BE2C (cell line): ENCODE data around the gene USF2.

Source experiments
- DNase-seq: peaks from one replicate; pipeline ENCODE4 v3.0.0-alpha.2; 2020
- H3K27me3 ChIP-seq: fragments of 250-450 bp; sonication (Bioruptor Pico); 2 replicates; pipeline ENCODE4 v1.5.1; 2020; ENCODE audit warnings: mild to moderate bottlenecking
- H3K36me3 ChIP-seq: fragments of 250-450 bp; sonication (Bioruptor Pico); 2 replicates; pipeline ENCODE4 v1.5.1; 2020; ENCODE audit warnings: mild to moderate bottlenecking
- H3K4me1 ChIP-seq: fragments of 250-450 bp; sonication (Bioruptor Pico); 2 replicates; pipeline ENCODE4 v1.5.1; 2020
- H3K4me3 ChIP-seq: 2 replicates; pipeline ENCODE4 v1.5.1; 2011; ENCODE audit warnings: low read depth, low read length
- H3K9me3 ChIP-seq: fragments of 250-450 bp; sonication (Bioruptor Pico); 2 replicates; pipeline ENCODE4 v1.5.1; 2020
- TF ChIP-seq, protein P1 (sequence below): IDR thresholded peaks from 2 replicates; pipeline ENCODE4 v1.5.1; 2012; ENCODE audit warnings: mild to moderate bottlenecking, low read depth, low read length

USF2 gene

DNA sequence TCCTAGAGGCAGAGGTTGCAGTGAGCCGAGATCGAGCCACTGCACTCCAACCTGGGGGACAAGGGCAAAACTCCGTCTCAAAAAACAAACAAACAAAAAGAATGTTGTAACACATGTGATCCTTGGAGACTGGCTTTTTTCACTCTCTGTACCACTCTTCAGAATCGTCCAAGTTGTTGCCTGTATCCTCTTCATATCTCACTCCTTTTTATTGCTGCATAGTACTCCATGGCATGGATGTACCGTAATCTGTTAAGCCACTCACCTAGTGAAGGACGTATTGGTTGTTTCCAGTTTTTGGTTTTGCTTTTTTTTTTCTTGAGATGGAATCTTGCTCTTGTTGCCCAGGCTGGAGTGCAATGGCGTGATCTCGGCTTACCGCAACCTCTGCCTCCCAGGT lies 53.3 kb downstream of the USF2 start:
- no peaks in the 10 kb centered on the region; the same call in 1 of the 2 replicates for H3K9me3 ChIP-seq
- H3K4me1 ChIP-seq: no peaks in the 10 kb centered on the region
- TF ChIP-seq, protein P1, sequence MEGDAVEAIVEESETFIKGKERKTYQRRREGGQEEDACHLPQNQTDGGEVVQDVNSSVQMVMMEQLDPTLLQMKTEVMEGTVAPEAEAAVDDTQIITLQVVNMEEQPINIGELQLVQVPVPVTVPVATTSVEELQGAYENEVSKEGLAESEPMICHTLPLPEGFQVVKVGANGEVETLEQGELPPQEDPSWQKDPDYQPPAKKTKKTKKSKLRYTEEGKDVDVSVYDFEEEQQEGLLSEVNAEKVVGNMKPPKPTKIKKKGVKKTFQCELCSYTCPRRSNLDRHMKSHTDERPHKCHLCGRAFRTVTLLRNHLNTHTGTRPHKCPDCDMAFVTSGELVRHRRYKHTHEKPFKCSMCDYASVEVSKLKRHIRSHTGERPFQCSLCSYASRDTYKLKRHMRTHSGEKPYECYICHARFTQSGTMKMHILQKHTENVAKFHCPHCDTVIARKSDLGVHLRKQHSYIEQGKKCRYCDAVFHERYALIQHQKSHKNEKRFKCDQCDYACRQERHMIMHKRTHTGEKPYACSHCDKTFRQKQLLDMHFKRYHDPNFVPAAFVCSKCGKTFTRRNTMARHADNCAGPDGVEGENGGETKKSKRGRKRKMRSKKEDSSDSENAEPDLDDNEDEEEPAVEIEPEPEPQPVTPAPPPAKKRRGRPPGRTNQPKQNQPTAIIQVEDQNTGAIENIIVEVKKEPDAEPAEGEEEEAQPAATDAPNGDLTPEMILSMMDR: no peak
- no peak for DNase-seq
- H3K27me3 ChIP-seq: peaks cover 3% of the 10 kb centered on the region
- H3K36me3 ChIP-seq: no peaks in the 10 kb centered on the region
- H3K4me3 ChIP-seq: no peak overlapping the region

DNA sequence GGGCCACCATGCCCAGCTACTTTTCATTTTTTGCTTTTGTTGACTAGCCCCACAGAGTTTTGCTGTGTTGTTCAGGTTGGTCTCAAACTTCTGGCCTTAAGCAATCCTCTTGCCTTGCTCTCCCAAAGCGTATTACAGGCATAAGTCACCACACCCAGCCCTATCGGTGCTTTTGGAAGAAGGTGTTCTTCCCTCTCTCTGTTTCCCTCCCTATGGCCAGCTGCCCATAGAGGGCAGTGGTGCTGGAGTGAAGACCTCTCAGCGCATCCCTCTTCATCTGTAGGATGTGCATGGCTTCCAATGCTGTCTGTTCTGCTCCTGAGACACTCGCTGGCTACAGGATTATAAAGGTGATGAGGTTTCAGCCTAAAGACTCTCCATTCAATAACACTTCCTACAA lies 58.9 kb downstream of the USF2 start:
- no peaks in the 10 kb centered on the region for H3K9me3 ChIP-seq
- H3K27me3 ChIP-seq: peaks cover 3% of the 10 kb centered on the region
- H3K36me3 ChIP-seq: no peaks in the 10 kb centered on the region
- no peaks in the 10 kb centered on the region for H3K4me1 ChIP-seq
- no peak overlapping the region for H3K4me3 ChIP-seq
- no peak for DNase-seq
- TF ChIP-seq, protein P1: peak; percentile 64

DNA sequence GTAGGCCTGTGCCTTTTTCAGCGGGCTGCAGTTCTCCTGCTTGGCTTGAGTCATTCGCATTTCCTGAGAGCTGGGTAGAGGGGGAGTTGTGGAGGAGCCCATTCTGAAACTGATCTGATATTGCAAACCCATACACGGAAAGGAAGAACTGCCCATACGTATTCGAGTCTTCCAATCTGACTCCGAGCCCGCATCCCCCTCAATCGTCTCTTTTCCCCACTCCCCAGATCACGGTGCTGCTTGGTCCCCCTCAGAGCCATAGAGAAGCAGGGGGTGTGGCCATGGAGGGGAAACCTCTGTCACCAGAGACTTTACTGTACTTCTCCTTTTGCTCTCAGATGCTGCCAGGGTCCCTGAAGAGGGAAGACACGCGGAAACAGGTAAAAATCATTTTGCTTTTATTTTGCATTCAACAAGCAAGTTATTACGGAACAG lies 60.1 kb downstream of the USF2 start, which contains the start of gene CD22:
Gene CD22 (plus strand): TSS at position 337 of the 435 bp plus-strand sequence. CDS start 2,854 bp downstream, outside the sequence.
- peaks cover 3% of the 10 kb centered on the region for H3K27me3 ChIP-seq
- no peaks in the 10 kb centered on the region for H3K9me3 ChIP-seq
- no peaks in the 10 kb centered on the region for H3K4me1 ChIP-seq
- DNase-seq: no peak
- H3K4me3 ChIP-seq: no peak within 1 kb of the TSS
- no peaks in the 10 kb centered on the region for H3K36me3 ChIP-seq
- TF ChIP-seq, protein P1: no peak

DNA sequence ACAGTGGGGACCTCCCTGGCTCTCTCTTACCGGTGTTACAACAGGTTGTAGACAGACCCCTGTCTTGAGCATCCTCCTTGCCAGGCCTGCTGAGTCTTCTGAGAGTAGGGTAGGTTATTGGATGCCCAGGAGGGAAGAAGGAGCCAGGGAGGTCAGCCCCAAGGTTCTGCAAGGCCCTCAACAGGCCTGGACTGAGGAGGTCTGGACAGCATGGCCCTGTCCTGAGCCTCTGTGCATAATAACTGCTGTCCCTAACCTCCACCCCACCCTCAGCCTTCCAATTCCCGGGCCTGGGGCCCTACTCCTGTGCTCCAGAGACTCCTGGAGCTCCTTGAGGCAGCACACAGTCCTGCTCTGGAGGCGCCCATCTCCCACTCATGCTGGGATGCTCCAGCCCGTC lies 60.6 kb downstream of the USF2 start:
- no peaks in the 10 kb centered on the region for H3K36me3 ChIP-seq
- no peak overlapping the region for H3K4me3 ChIP-seq
- H3K27me3 ChIP-seq: peaks cover 3% of the 10 kb centered on the region
- H3K9me3 ChIP-seq: no peaks in the 10 kb centered on the region
- no peak for DNase-seq
- TF ChIP-seq, protein P1: no peak
- no peaks in the 10 kb centered on the region for H3K4me1 ChIP-seq
